SK-N-SH treated with all-trans-retinoic acid at 6 μM for 48 hours (cell line): Measurements from ENCODE around the gene CAND2.

Experiments used
- ATAC-seq: fragments of 200-7000 bp; cut with Tn5 transposase; 3 replicates; pipeline ENCODE4 v1.9.1; 2020; ENCODE audit warnings: mild to moderate bottlenecking, moderate library complexity
- ARNTL ChIP-seq: fragments of 450-650 bp; formaldehyde crosslinking; IDR thresholded peaks from 2 replicates; pipeline ENCODE4 v1.5.0; 2020; ENCODE audit warnings: low read depth, mild to moderate bottlenecking, moderate library complexity, borderline replicate concordance
- BACH2 ChIP-seq: fragments of 250-450 bp; sonication (Bioruptor Pico); IDR thresholded peaks from 2 replicates; pipeline ENCODE4 v1.9.0; 2021; ENCODE audit warnings: mild to moderate bottlenecking, borderline replicate concordance
- CREB5 ChIP-seq: fragments of 250-450 bp; sonication (Bioruptor Pico); IDR thresholded peaks from 2 replicates; pipeline ENCODE4 v1.5.1; 2020; ENCODE audit warnings: low read depth, mild to moderate bottlenecking, moderate library complexity
- CSDC2 ChIP-seq: fragments of 250-450 bp; sonication (Bioruptor Pico); IDR thresholded peaks from 2 replicates; pipeline ENCODE4 v1.5.0; 2020; ENCODE audit warnings: mild to moderate bottlenecking, moderate library complexity
- ESRRG ChIP-seq: fragments of 250-450 bp; sonication (Bioruptor Pico); IDR thresholded peaks from 2 replicates; pipeline ENCODE4 v1.6.1; 2021; ENCODE audit warnings: mild to moderate bottlenecking
- GLIS3 ChIP-seq: fragments of 250-450 bp; sonication (Bioruptor Pico); IDR thresholded peaks from 2 replicates; pipeline ENCODE4 v1.5.0; 2020; ENCODE audit warnings: mild to moderate bottlenecking, moderate library complexity
- ISL1 ChIP-seq: fragments of 250-450 bp; sonication (Bioruptor Pico); IDR thresholded peaks from 2 replicates; pipeline ENCODE4 v2.1.2; 2022; ENCODE audit warnings: mild to moderate bottlenecking, moderate library complexity
- OSR1 ChIP-seq: fragments of 250-450 bp; sonication (Bioruptor Pico); IDR thresholded peaks from 2 replicates; pipeline ENCODE4 v1.8.0; 2022; ENCODE audit warnings: moderate library complexity, mild to moderate bottlenecking, inconsistent platforms
- POU6F1 ChIP-seq: fragments of 250-450 bp; sonication (Bioruptor Pico); IDR thresholded peaks from 2 replicates; pipeline ENCODE4 v1.8.0; 2021; ENCODE audit warnings: low read depth, mild to moderate bottlenecking, moderate library complexity, borderline replicate concordance
- RARB ChIP-seq: fragments of 250-450 bp; sonication (Bioruptor Pico); IDR thresholded peaks from 2 replicates; pipeline ENCODE4 v1.8.0; 2021; ENCODE audit warnings: mild to moderate bottlenecking, moderate library complexity
- SNAI2 ChIP-seq: fragments of 250-450 bp; sonication (Bioruptor Pico); IDR thresholded peaks from 2 replicates; pipeline ENCODE4 v1.5.0; 2020; ENCODE audit warnings: mild to moderate bottlenecking, moderate library complexity
- TCF4 ChIP-seq: fragments of 250-450 bp; sonication (Bioruptor Pico); IDR thresholded peaks from 2 replicates; pipeline ENCODE4 v1.8.0; 2021; ENCODE audit warnings: mild to moderate bottlenecking, moderate library complexity, borderline replicate concordance
- TOX ChIP-seq: fragments of 250-450 bp; sonication (Bioruptor Pico); IDR thresholded peaks from 2 replicates; pipeline ENCODE4 v1.8.0; 2021; ENCODE audit warnings: mild to moderate bottlenecking, moderate library complexity, borderline replicate concordance
- ZC3H10 ChIP-seq: fragments of 250-450 bp; sonication (Bioruptor Pico); IDR thresholded peaks from 2 replicates; pipeline ENCODE4 v1.5.1; 2021; ENCODE audit warnings: mild to moderate bottlenecking, moderate library complexity
- ZFP30 ChIP-seq: fragments of 450-650 bp; formaldehyde crosslinking; IDR thresholded peaks from 2 replicates; pipeline ENCODE4 v1.5.0; 2022; ENCODE audit warnings: mild to moderate bottlenecking, moderate library complexity
- ZNF565 ChIP-seq: fragments of 450-650 bp; formaldehyde crosslinking; conservative IDR thresholded peaks from 2 replicates; pipeline ENCODE4 v1.5.0; 2020; ENCODE audit warnings: low read depth, mild to moderate bottlenecking, moderate library complexity
- ZNF70 ChIP-seq: fragments of 450-650 bp; formaldehyde crosslinking; IDR thresholded peaks from 2 replicates; pipeline ENCODE4 v1.5.0; 2020; ENCODE audit warnings: mild to moderate bottlenecking, moderate library complexity
- ZNF8 ChIP-seq: fragments of 450-650 bp; formaldehyde crosslinking; IDR thresholded peaks from 2 replicates; pipeline ENCODE4 v1.5.0; 2020; ENCODE audit warnings: mild to moderate bottlenecking, moderate library complexity
- TF ChIP-seq, protein P1 (sequence below): fragments of 250-450 bp; sonication (Bioruptor Pico); IDR thresholded peaks from 2 replicates; pipeline ENCODE4 v1.8.0; 2020; ENCODE audit warnings: mild to moderate bottlenecking, moderate library complexity, borderline replicate concordance
- TF ChIP-seq, protein P2 (sequence below): fragments of 250-450 bp; sonication (Bioruptor Pico); IDR thresholded peaks from 2 replicates; pipeline ENCODE4 v1.5.0; 2020; ENCODE audit warnings: mild to moderate bottlenecking, moderate library complexity
- TF ChIP-seq, protein P3 (sequence below): fragments of 250-450 bp; sonication (Bioruptor Pico); IDR thresholded peaks from 2 replicates; pipeline ENCODE4 v1.5.1; 2021; ENCODE audit warnings: mild to moderate bottlenecking, moderate library complexity

CAND2 gene

GRCh38 chr3:12759693-12760565 lies 36.6 kb upstream of the CAND2 start:
- no peak for ATAC-seq
- TF ChIP-seq TCF4 (CRISPR knock-in tag) (no peak), ESRRG (CRISPR knock-in tag) (no peak), ZNF565 (no peak), BACH2 (CRISPR knock-in tag) (no peak), CREB5 (CRISPR knock-in tag) (no peak), POU6F1 (no peak), GLIS3 (CRISPR knock-in tag) (no peak), CSDC2 (no peak), ZC3H10 (CRISPR knock-in tag) (no peak), TOX (CRISPR knock-in tag) (no peak), OSR1 (CRISPR knock-in tag) (no peak), SNAI2 (CRISPR knock-in tag) (no peak), ZNF70 (CRISPR knock-in tag) (no peak), RARB (CRISPR knock-in tag) (no peak)
- TF ChIP-seq, protein P1, sequence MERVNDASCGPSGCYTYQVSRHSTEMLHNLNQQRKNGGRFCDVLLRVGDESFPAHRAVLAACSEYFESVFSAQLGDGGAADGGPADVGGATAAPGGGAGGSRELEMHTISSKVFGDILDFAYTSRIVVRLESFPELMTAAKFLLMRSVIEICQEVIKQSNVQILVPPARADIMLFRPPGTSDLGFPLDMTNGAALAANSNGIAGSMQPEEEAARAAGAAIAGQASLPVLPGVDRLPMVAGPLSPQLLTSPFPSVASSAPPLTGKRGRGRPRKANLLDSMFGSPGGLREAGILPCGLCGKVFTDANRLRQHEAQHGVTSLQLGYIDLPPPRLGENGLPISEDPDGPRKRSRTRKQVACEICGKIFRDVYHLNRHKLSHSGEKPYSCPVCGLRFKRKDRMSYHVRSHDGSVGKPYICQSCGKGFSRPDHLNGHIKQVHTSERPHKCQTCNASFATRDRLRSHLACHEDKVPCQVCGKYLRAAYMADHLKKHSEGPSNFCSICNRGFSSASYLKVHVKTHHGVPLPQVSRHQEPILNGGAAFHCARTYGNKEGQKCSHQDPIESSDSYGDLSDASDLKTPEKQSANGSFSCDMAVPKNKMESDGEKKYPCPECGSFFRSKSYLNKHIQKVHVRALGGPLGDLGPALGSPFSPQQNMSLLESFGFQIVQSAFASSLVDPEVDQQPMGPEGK (CRISPR knock-in tag) = no peak
- TF ChIP-seq, protein P2, sequence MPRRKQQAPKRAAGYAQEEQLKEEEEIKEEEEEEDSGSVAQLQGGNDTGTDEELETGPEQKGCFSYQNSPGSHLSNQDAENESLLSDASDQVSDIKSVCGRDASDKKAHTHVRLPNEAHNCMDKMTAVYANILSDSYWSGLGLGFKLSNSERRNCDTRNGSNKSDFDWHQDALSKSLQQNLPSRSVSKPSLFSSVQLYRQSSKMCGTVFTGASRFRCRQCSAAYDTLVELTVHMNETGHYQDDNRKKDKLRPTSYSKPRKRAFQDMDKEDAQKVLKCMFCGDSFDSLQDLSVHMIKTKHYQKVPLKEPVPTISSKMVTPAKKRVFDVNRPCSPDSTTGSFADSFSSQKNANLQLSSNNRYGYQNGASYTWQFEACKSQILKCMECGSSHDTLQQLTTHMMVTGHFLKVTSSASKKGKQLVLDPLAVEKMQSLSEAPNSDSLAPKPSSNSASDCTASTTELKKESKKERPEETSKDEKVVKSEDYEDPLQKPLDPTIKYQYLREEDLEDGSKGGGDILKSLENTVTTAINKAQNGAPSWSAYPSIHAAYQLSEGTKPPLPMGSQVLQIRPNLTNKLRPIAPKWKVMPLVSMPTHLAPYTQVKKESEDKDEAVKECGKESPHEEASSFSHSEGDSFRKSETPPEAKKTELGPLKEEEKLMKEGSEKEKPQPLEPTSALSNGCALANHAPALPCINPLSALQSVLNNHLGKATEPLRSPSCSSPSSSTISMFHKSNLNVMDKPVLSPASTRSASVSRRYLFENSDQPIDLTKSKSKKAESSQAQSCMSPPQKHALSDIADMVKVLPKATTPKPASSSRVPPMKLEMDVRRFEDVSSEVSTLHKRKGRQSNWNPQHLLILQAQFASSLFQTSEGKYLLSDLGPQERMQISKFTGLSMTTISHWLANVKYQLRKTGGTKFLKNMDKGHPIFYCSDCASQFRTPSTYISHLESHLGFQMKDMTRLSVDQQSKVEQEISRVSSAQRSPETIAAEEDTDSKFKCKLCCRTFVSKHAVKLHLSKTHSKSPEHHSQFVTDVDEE (CRISPR knock-in tag) = no peak

GRCh38 chr3:12764171-12764776 lies 32.2 kb upstream of the CAND2 start:
- ATAC-seq = no peak
- TF ChIP-seq ISL1 (no peak), ZFP30 (CRISPR knock-in tag) (no peak), OSR1 (CRISPR knock-in tag) (no peak), ZNF70 (CRISPR knock-in tag) (no peak), TOX (CRISPR knock-in tag) (no peak), CREB5 (CRISPR knock-in tag) (no peak), SNAI2 (CRISPR knock-in tag) (no peak), ZC3H10 (CRISPR knock-in tag) (no peak), BACH2 (CRISPR knock-in tag) (no peak), ZNF8 (no peak), ARNTL (CRISPR knock-in tag) (no peak)
- TF ChIP-seq, protein P1 (CRISPR knock-in tag) = no peak
- TF ChIP-seq, protein P2 (CRISPR knock-in tag) = no peak
- TF ChIP-seq, protein P3, sequence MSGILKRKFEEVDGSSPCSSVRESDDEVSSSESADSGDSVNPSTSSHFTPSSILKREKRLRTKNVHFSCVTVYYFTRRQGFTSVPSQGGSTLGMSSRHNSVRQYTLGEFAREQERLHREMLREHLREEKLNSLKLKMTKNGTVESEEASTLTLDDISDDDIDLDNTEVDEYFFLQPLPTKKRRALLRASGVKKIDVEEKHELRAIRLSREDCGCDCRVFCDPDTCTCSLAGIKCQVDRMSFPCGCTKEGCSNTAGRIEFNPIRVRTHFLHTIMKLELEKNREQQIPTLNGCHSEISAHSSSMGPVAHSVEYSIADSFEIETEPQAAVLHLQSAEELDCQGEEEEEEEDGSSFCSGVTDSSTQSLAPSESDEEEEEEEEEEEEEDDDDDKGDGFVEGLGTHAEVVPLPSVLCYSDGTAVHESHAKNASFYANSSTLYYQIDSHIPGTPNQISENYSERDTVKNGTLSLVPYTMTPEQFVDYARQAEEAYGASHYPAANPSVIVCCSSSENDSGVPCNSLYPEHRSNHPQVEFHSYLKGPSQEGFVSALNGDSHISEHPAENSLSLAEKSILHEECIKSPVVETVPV (CRISPR knock-in tag) = no peak
